ENCODE results near the gene KIF25.

KIF25 gene

GRCh38 chr6:168039849-168040248, 42.4 kb downstream of the KIF25 start:
- no peak for TF ChIP-seq CTCF (IDR thresholded peaks at IDR 0.05; ENCODE audit: insufficient read depth, low read depth, low read length, missing control alignments)
- H3K4me3 ChIP-seq (ENCODE audit: low read length): no peak overlapping the region
- DNase-seq (ENCODE audit: low read depth): no peak

- DNase-seq (ENCODE audit: low read depth): no peak
- TF ChIP-seq CTCF (IDR thresholded peaks at IDR 0.05; ENCODE audit: insufficient read depth, low read depth, low read length, missing control alignments): no peak
- no peak overlapping the region for H3K4me3 ChIP-seq (ENCODE audit: low read length)
Measured at GRCh38 chr6:168040856-168041496, 43.5 kb downstream of the KIF25 start.

GRCh38 chr6:168041928-168042327, 44.5 kb downstream of the KIF25 start:
- H3K4me3 ChIP-seq (ENCODE audit: low read length): no peak overlapping the region
- no peak for DNase-seq (ENCODE audit: low read depth)
- no peak for TF ChIP-seq CTCF (IDR thresholded peaks at IDR 0.05; ENCODE audit: insufficient read depth, low read depth, low read length, missing control alignments)

GRCh38 chr6:168042426-168043192, 45.1 kb downstream of the KIF25 start:
- TF ChIP-seq CTCF (IDR thresholded peaks at IDR 0.05; ENCODE audit: insufficient read depth, low read depth, low read length, missing control alignments): no peak
- H3K4me3 ChIP-seq (ENCODE audit: low read length): no peak overlapping the region
- no peak for DNase-seq (ENCODE audit: low read depth)

GRCh38 chr6:168043193-168043847, 45.8 kb downstream of the KIF25 start:
- no peak overlapping the region for H3K4me3 ChIP-seq (ENCODE audit: low read length)
- no peak for TF ChIP-seq CTCF (IDR thresholded peaks at IDR 0.05; ENCODE audit: insufficient read depth, low read depth, low read length, missing control alignments)

GRCh38 chr6:168043848-168044415, 46.5 kb downstream of the KIF25 start:
- DNase-seq (ENCODE audit: low read depth): no peak
- no peak for TF ChIP-seq CTCF (IDR thresholded peaks at IDR 0.05; ENCODE audit: insufficient read depth, low read depth, low read length, missing control alignments)
- no peak overlapping the region for H3K4me3 ChIP-seq (ENCODE audit: low read length)

More at GRCh38 chr6:168043193-168043847, 45.8 kb downstream of the KIF25 start:
- DNase-seq (ENCODE audit: low read depth): no peak

Measured in epithelial cell of esophagus (primary cell).